HG03460 (cell line): ENCODE data around the gene EAPP.
A peak's percentile ranks its signal among the peaks of the same experiment; 100 is the strongest.
"Not testable (repeated sequence)": the region's sequence is repeated elsewhere in the genome, so short reads cannot be mapped to it uniquely, and the experiment has no call there.

ENCODE experiments used
- ATAC-seq: cut with Tn5 transposase; IDR thresholded peaks from one replicate; pipeline ENCODE4 v1.9.1; 2021; ENCODE audit not compliant: unreplicated experiment

EAPP gene

DNA sequence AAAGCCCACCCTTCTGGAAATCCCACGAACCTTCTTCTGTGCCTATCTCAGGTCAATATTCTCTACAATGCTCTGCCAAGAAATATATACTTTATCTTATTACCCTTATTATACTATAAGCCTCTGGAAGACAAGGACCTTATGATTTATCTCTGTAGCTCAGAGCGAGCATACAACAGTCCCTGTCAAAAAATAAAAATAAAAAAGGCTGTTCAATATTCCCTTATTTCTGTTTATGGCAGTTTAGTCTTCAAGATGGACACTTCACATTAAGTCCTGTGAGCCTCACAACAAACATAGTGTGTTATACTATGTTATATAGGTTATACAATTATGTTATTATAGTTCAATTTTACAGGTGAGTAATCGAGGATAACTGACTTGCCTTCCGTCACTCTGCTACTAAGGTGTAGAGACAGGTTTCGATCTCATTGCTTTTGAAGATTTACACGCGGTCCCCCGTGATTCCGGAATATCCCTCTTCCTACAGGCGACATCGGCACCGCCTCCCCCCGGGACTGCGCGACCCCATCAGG, 562 bp downstream of the EAPP start:
- ATAC-seq, result peak; percentile 9

DNA sequence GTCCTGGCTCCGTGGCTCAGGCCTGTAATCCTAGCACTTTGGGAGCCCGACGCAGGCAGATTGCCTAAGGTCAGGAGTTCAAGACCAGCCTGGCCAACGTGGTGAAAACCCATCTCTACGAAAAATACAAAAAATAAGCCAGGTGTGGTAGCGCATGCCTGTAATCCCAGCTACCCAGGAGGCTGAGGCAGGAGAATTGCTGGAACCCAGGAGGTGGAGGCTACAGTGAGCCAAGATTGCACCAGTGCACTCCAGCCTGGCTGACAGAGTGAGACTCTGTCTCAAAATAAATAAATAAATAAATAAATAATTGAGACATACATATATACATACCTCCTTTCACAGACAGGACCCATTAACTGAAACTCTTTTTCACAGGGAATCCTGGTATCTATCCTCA, 1.4 kb downstream of the EAPP start:
- not testable (repeated sequence) for ATAC-seq

DNA sequence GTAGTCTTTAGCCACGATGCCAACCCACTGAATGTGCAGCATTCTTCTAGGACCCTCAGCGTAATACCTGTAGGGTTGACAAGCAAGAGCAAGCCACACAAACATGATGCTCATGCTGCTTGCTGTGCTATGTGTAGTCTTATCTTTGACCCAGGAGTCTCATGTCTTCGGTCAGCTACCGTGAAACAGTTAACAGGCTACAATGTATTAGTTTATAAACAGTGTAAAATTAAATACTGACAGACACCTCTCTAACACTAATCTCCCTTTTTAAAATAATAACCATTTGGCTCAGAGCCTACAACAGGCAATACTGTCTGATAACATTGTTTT, 1.9 kb downstream of the EAPP start:
- no peak for ATAC-seq

DNA sequence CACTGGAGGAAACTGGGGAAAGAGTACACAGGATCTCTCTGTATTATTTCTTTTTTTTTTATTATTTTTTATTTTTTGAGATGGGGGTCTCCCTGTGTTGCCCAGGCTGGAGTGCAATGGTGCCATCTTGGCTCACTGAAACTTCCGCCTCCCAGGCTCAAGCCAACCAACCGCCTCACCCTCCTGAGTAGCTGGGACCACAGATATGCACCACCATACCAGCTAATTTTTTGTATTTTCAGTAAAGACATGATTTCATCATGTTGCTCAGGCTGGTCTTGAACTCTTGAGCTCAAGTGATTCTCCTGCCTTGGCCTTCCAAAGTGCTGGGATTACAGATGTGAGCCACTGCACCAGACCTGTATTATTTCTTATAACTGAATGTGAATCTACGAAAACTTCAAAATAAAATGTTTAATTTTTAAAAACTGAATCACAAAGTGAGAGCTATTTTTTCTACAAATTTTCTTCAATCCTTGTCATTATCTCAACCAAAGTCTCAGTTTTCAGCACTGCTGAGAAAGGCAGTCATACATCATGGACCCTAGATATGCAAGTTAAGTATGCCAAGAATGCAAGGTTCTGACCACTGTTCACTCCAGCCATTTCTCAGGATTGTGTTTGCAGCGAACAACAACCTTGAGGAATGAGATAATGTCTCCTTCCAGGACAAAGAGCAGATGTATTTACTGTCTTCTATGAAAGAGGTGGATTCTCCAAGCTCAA, 2.4 kb downstream of the EAPP start:
- no peak for ATAC-seq

DNA sequence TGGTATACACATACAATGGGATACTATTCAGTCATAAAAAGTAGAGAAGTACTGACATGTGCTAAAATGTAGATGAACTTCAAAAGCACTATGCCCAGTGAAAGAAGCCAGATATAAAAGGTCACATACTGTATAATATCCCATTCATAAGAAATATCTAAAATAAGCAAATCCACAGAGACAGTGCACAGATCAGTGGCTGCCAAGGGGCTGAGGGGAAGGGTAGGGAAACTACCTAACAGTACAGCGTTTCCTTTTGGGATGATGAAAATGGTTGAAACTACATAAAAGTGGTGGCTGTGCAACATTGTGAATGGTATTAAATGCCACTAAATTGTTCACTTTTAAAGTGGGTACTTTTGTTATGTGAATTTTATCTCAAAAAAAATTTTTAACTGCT, 11.9 kb downstream of the EAPP start:
- no peak for ATAC-seq

DNA sequence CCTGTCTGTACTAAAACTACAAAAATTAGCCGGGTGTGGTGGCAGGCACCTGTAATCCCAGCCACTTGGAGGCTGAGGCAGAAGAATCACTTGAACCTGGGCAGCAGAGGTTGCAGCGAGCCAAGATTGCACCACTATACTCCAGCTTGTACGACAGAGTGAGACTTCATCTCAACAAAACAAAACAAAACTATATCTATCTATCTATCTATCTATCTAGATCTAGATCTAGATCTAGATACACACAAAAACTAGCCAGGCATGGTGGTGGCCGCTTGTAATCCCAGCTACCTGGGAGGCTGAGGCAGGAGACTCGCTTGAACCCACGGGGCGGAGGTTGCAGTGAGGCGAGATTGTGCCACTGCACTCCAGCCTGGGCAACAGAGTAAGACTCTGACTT, 15.3 kb downstream of the EAPP start:
- ATAC-seq, result not testable (repeated sequence)

DNA sequence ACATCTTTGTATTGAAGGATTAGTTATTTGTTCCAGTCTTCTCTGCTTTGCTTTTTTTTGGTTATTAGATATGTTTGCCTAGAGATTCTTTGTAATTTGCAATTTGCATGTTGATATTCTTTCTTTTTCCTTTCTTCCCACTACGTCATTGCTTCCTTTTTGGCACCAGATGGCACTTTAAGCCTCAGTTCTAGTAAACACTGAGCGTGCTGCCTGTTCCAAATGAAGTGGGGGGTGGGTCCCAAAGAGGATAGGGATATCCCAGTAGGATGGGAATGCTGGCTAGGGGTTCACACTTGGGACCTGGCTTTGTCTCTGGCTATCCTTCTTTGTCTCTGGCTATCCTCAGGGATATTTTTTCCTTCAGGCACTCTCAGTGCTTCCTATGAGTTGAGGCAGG, 17.0 kb downstream of the EAPP start:
- no peak for ATAC-seq

DNA sequence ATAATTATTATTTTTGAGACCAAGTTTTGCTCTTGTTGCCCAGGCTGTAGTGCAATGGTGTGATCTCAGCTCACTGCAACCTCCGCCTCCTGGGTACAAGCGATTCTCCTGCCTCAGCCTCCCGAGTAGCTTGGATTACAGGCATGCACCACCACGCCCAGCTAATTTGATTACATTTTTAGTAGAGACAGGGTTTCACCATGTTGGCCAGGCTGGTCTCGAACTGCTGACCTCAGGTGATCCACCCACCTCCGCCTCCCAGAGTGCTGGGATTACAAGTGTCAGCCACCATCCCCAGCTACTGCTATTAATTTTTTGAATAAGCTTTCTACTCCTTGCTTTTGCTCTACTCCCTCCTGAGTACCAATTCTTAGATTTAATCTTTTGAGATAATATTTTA, 18.4 kb downstream of the EAPP start:
- ATAC-seq, result not testable (repeated sequence)

DNA sequence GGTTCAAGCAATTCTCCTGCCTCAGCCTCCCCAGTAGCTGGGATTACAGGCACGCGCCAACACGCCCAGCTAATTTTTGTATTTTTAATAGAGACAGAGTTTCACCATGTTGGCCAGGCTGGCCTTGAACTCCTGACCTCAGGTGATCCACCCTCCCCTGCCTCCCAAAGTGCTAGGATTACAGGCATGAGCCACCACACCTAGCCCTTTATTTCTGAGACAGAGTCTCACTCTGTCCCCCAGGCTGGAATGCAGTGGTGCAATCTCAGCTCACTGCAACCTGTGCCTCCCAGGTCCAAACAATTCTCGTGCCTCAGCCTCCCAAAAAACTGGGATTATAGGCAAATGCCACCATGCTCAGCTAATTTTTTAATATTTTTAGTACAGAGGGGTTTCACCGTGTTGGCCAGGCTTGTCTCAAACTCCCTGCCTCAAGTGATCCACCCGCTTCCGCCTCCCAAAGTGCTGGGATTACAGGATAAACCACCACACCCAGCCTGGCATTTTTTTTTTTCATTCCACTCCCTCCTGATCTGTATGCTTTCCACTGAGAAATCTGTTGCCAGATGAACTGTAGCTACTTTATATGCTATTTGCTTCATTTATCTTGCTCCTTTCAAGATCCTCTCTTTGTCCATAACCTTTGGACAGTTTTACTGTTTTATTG, 19.1 kb downstream of the EAPP start:
- ATAC-seq, result not testable (repeated sequence)

DNA sequence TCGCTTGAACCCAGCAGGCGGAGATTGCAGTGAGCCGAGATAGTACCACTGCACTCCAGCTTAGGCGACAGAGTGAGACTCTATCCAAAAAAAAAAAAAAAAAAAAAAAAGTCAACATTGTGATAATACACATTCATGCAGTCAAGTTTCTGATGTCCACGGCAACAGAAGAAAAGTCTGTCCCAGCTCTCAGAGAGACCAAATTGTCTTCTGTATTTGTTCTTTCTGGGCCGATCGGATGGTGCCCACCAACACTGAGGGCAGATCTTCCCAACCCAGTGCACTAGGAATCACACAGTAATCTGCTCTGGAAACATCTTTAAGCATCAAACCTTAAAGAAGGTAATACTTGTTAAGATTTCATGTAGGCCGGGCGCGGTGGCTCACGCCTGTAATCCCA, 31.6 kb downstream of the EAPP start:
- no peak for ATAC-seq

DNA sequence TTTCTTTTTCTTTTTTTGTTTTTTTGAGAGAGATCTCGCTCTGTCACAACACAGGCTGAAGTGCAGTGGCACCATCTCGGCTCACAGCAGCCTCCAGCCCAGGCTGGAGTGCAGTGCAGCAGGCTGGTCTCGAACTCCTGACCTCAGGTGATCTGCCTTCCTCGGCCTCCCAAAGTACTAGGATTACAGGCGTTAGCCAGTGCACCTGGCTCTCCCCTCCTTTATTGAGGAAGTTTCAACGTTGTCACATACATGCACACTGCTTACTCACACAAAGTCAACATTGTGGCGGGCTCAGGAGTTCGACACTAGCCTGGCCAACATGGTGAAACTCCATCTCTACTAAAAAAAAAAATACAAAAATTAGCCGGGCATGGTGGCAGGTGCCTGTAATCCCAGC, 32.0 kb downstream of the EAPP start:
- no peak for ATAC-seq

DNA sequence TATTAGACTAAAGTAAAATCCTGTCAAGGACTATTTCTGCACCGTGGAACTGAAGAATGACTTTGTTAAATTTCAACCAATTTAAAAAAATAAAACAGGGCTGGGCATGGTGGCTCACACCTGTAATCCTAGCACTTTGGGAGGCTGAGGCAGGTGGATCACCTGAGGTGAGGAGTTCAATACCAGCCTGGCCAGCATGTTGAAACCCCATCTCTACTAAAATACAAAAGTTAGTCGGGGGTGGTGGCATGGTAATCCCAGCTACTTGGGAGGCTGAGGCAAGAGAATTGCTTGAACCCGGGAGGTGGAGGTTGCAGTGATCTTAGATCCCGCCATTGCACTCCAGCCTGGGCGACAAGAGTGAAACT, 34.4 kb downstream of the EAPP start:
- not testable (repeated sequence) for ATAC-seq

DNA sequence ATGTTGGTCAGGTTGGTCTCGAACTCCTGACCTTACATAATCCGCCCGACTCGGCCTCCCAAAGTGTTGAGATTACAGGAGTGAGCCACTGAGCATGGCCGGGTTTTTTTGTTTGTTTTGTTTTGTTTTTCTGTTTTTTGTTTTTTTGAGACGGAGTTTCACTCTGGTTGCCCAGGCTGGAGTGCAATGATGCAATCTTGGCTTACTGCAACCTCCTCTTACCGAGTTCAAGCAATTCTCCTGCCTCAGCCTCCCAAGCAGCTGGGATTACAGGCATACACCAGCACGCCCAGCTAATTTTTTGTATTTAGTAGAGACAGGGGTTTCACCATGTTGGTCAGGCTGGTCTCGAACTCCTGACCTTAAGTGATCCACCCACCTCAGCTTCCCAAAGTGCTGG, 35.5 kb downstream of the EAPP start:
- ATAC-seq, result not testable (repeated sequence)

DNA sequence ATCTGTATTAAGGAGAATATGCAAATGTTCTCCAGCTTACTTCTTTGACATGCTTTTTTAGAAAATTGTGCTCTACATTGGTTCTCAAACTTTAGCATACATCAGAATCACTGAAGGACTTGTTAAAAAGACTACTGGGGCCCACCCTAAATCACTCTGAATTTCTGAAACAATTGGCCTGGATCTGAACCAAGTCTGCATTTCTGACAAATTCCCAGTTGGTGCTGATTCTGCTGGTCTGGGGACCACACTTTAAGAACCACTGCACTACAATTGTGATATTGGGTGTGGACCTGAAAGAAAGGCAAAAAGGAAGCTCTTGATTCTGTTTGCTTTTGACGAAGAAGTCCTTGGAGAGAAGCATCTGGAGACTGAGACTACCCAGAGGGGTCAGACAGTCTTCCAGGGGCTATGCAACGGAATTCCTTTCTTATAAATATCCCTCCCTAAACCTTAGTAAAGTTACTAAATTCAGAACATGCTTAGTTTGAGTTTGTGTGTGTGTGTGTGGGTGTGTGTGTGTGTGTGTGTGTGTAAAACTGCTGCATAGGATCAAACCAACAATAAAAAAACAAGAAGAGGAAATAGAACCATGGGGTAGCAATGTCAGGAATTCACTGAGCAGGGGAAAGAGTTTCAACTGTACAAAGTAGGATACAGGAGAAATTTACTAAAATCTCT, 36.8 kb downstream of the EAPP start:
- ATAC-seq, result no peak

DNA sequence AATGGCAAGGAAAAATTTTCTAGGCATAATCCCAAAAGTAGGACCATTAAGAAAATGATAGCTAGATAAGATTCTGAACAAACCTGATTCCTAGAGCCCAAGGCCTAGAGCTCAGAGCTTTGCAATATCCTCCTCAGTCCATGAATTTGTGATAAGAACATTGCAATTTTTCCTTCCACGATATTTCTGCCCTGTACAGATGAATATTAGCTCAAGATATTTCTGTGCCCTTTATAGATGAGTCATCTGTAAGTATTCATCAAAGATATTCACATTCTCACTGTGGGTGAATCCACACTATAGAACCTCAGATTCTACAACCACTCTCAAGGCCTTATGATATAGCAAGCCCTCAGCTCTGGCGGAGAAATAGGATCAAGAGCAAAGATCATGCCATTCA, 37.5 kb downstream of the EAPP start:
- ATAC-seq, result no peak

DNA sequence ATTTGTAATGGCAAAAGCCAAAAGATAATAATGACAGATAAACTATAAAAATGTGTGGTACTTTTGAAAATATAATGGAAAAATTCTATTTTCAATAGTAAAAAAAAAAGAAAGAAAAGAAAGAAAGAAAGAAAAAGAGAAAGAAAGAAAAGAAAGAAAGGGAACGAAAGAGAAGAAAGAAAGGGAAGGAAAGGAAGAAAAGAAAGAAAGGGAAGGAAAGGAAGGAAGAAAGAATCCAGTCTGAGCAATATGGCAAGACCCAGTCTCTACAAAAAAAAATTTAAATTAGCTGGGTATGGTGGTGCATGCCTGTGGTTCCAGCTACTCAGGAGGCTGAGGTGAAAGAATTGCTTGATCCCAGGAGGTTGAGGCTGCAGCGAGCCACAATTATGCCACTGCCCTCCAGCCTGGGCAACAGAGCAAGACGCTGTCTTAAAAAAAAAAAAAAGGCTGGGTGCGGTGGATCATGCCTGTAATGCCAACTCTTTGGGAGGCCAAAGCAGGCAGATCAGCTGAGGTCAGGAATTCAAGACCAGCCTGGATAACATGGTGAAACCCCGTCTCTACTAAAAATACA, 38.4 kb downstream of the EAPP start:
- ATAC-seq, result no peak

DNA sequence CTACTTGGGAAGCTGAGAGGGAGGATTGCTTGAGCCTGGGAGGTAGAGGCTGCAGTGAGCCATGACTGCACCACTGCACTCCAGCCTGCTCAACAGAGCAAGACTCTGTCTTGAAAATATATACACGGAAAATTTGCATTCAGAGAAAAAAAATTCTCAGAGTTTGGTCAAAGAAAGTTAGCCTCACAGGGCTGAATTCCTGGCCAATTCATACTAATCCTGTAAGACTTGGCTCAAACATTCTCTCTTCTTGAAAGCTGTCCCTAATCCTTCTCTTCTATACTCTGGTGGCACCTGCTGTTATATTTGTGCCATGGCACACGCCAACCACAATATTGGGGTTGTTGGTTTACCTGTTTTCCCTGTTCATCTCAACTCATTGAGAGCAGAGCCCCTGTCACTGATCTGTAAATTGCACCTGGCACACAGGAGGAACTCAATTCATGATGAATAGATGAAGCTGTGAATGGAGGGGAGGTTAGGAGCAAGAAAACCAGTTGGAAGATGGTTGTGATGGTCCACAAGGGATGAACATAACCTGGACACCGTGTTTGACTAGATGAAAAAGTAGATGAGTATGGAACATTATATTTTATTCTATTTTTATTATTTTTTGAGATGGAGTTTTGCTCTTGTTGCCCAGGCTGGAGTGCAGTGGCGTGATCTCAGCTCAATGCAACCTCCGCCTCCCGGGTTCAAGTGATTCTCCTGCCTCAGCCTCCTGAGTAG, 40.7 kb downstream of the EAPP start:
- no peak for ATAC-seq

DNA sequence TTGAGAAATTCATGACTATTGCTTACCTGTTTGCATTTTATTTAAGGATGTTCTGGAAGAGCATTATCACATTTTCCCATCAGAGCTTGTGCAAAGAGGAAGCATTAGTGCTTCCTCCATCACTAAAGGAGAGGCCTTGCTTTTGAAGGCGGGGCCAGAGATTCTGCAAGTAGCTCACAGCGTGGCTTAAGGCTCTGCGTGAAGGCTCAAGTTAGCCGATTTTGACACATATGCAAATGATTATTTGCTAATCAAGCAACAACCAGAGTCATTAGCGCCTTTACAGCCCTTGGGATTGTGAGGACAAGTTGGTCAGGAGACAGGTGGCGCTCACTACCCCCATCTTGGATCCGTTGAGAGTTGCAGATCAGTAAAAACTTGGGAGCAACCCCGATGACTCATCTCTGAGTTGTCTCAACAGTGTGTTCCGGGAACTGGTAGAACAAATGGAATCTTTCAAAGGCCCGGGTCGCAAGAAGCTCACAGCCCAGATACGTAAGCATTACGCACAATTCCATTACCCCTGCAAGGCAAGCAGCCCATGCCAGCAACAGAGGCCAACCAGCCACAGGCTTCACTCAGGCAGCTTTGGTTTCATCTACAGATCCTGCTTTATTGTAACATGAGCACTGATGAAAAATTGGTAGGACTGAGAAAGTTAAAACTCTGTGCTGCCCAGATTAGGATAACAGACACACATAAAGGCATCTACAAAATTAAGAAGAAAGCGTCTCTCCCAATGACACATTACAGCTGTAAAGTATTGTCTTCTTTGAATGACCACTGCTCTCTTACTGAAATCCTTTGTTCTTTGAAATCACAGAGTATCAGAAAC, 42.6 kb downstream of the EAPP start:
- ATAC-seq, result no peak

DNA sequence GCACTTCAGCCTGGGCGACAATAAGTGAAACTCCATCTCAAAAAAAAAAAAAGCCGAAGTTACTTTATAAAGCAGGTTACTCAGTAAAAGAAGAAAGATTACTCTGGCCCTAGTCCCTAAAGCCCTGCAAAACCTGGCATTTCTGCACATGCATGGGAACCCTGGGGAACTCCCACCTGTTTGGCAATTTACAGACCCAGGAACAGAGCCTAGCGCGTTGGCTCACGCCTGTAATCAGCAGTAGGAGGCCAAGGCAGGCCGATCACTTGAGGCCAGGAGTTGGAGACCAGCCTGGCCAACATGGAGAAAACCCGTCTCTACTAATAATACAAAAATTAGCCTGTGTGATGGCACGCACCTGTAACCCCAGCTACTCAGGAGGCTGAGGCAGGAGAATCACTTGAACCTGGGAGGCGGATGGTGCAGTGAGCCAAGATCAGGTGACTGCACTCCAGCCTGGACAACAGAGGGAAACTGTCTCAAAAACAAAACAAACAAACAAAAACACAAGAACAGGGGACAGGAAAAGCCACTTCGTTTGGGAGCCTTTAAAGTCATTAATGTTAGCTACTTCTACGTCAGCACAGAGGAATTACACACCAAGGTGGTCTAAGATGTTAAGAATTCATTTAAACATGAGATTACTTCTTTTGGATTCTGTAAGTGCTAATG, 43.4 kb downstream of the EAPP start:
- ATAC-seq, result no peak

DNA sequence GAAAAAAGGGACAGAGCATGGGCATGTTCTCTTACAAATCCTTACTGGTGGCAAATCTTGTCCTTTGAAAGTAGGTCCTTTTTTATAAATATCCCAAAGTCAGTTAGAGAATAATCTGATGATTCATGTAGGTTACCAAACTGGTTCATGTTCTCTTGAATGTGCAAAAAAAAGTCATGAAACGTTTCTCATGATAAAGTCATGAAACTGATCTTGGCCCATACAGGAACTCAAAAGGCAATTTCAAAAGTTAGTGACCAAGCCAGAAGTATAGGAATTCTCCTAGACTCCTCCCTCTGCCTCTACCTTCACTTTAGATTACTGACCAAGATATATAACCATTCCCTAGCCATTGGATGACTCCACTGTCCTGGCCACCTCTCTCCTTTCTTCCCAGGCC, 50.2 kb downstream of the EAPP start:
- ATAC-seq, result no peak
